T follicular helper cell (primary cell): ENCODE data around the gene MAT1A.
"Not testable (repeated sequence)": the region's sequence is repeated elsewhere in the genome, so short reads cannot be mapped to it uniquely, and the experiment has no call there.

Experiments used
- DNase-seq: peaks from one replicate; pipeline ENCODE4 v3.0.0-alpha.2; 2020; ENCODE audit warnings: low read depth

MAT1A gene

GRCh38 chr10:80223031-80223419 is 66.4 kb downstream of the MAT1A start:
- DNase-seq, result not testable (repeated sequence)
